Urinary bladder (tissue), 4 donors: ENCODE measurements around the gene SKAP1. TPM values are rescaled to one million over a fixed set of nuclear protein-coding genes. Genes with fewer than 3 reads are reported as not detected.
"Not testable (repeated sequence)": the region's sequence is repeated elsewhere in the genome, so short reads cannot be mapped to it uniquely, and the experiment has no call there.

Experiments
- DNase-seq: peaks from one replicate; pipeline ENCODE4 v3.0.0-alpha.2; 2015; ENCODE audit errors: extremely low spot score
- H3K27ac ChIP-seq: one replicate; pipeline ENCODE4 v1.5.1; 2013; ENCODE audit warnings: low read depth, mild to moderate bottlenecking, moderate library complexity
- H3K36me3 ChIP-seq: one replicate; pipeline ENCODE4 v1.6.1; 2013; ENCODE audit warnings: mild to moderate bottlenecking, moderate library complexity; ENCODE audit not compliant: insufficient read depth
- H3K4me1 ChIP-seq: one replicate; pipeline ENCODE4 v1.6.1; 2013; ENCODE audit warnings: mild to moderate bottlenecking, moderate library complexity; ENCODE audit not compliant: insufficient read depth
- H3K4me3 ChIP-seq: one replicate; pipeline ENCODE4 v1.5.1; 2013; ENCODE audit warnings: low read depth, low read length
- WGBS: extraction: QIAGEN DNeasy Blood & Tissue Kit; methylation state at CpG from one replicate; pipeline ENCODE4 v1.1.7; 2013; 5-methylcytosine and 5-hydroxymethylcytosine counted together
- polyA plus RNA-seq: library from polyadenylated mRNA; stranded (reverse); fragments of 200-250 nt; gene quantifications from one replicate; pipeline ENCODE4 v1.2.3, GENCODE V29; 2013
- total RNA-seq: library from RNA; depleted of rRNA; stranded (reverse); fragments of >200 nt; gene quantifications from one replicate; pipeline ENCODE4 v1.2.3, GENCODE V29; 2014
- donor health status: healthy with polysubstance abuse.
- donor health status: healthy.

Gene SKAP1
- total and polyA plus RNA-seq, 2 donors: 1.7 to 2.1 TPM

- WGBS: 74% methylated on average over 5 of the region's 5 CpGs
- H3K36me3 ChIP-seq: no peaks in the 10 kb centered on the region
- no peak for DNase-seq
- no peak overlapping the region for H3K27ac ChIP-seq
- no peaks in the 10 kb centered on the region for H3K4me1 ChIP-seq
- H3K4me3 ChIP-seq: no peak overlapping the region
These were observed 16.2 kb downstream of the SKAP1 start for GRCh38 chr17:48413613-48414405.

- Histone ChIP-seq H3K27ac (no peak overlapping the region), H3K4me1 (no peaks in the 10 kb centered on the region), H3K4me3 (no peak overlapping the region), H3K36me3 (no peaks in the 10 kb centered on the region)
- DNase-seq: no peak
- 70% methylated on average over 1 of the region's 1 CpG for WGBS
These were observed 17.2 kb downstream of the SKAP1 start for GRCh38 chr17:48412841-48413240.

- not testable (repeated sequence) for H3K27ac ChIP-seq, DNase-seq, H3K4me3 ChIP-seq, H3K36me3 ChIP-seq, H3K4me1 ChIP-seq
- 96% methylated on average over 7 of the region's 7 CpGs for WGBS
These were observed 19.2 kb downstream of the SKAP1 start for GRCh38 chr17:48410821-48411220.

GRCh38 chr17:48409607-48410006, 20.4 kb downstream of the SKAP1 start:
- 75% methylated on average over 5 of the region's 5 CpGs for WGBS
- no peak for DNase-seq

GRCh38 chr17:48406936-48407567, 23.0 kb downstream of the SKAP1 start:
- Histone ChIP-seq H3K4me3 (no peak overlapping the region), H3K4me1 (no peaks in the 10 kb centered on the region), H3K27ac (no peak overlapping the region), H3K36me3 (no peaks in the 10 kb centered on the region)
- WGBS: 34% methylated on average over 3 of the region's 3 CpGs
- no peak for DNase-seq

More at GRCh38 chr17:48409607-48410006, 20.4 kb downstream of the SKAP1 start:
- H3K4me3 ChIP-seq: no peak overlapping the region
- H3K27ac ChIP-seq: no peak overlapping the region
- H3K4me1 ChIP-seq: no peaks in the 10 kb centered on the region
- H3K36me3 ChIP-seq: no peaks in the 10 kb centered on the region

- no peak overlapping the region for H3K4me3 ChIP-seq
- H3K36me3 ChIP-seq: no peaks in the 10 kb centered on the region
- no peaks in the 10 kb centered on the region for H3K4me1 ChIP-seq
- DNase-seq: no peak
- 65% methylated on average over 3 of the region's 3 CpGs for WGBS
- H3K27ac ChIP-seq: no peak overlapping the region
These were observed 35.2 kb downstream of the SKAP1 start for GRCh38 chr17:48394821-48395220.

GRCh38 chr17:48393283-48393682, 36.7 kb downstream of the SKAP1 start:
- H3K36me3 ChIP-seq: no peaks in the 10 kb centered on the region
- DNase-seq: no peak
- no peak overlapping the region for H3K4me3 ChIP-seq
- no peaks in the 10 kb centered on the region for H3K4me1 ChIP-seq
- no peak overlapping the region for H3K27ac ChIP-seq

- Histone ChIP-seq H3K4me3 (no peak overlapping the region), H3K36me3 (no peaks in the 10 kb centered on the region), H3K4me1 (no peaks in the 10 kb centered on the region), H3K27ac (no peak overlapping the region)
- 29% methylated on average over 4 of the region's 4 CpGs for WGBS
- DNase-seq: no peak
These were observed 37.2 kb downstream of the SKAP1 start for GRCh38 chr17:48392857-48393256.

- H3K36me3 ChIP-seq: no peaks in the 10 kb centered on the region
- no peak for DNase-seq
- H3K4me3 ChIP-seq: no peak overlapping the region
- no peak overlapping the region for H3K27ac ChIP-seq
- no peaks in the 10 kb centered on the region for H3K4me1 ChIP-seq
- 37% methylated on average over 1 of the region's 1 CpG for WGBS
These were observed 38.6 kb downstream of the SKAP1 start for GRCh38 chr17:48391444-48391843.

- H3K4me1 ChIP-seq: no peaks in the 10 kb centered on the region
- no peaks in the 10 kb centered on the region for H3K36me3 ChIP-seq
- no peak overlapping the region for H3K4me3 ChIP-seq
- H3K27ac ChIP-seq: peak overlapping the region; percentile 16
- DNase-seq: no peak
These were observed 40.1 kb downstream of the SKAP1 start for GRCh38 chr17:48389903-48390302.

- H3K4me3 ChIP-seq: no peak overlapping the region
- no peaks in the 10 kb centered on the region for H3K36me3 ChIP-seq
- no peak for DNase-seq
- H3K4me1 ChIP-seq: no peaks in the 10 kb centered on the region
- H3K27ac ChIP-seq: no peak overlapping the region
- WGBS: 63% methylated on average over 5 of the region's 5 CpGs
These were observed 40.9 kb downstream of the SKAP1 start for GRCh38 chr17:48388955-48389743.

GRCh38 chr17:48386826-48387225, 43.2 kb downstream of the SKAP1 start:
- Histone ChIP-seq H3K4me1 (no peaks in the 10 kb centered on the region), H3K36me3 (no peaks in the 10 kb centered on the region), H3K27ac (no peak overlapping the region), H3K4me3 (no peak overlapping the region)
- WGBS: 89% methylated on average over 1 of the region's 1 CpG
- DNase-seq: no peak

GRCh38 chr17:48385319-48385718, 44.7 kb downstream of the SKAP1 start:
- H3K4me1 ChIP-seq: no peaks in the 10 kb centered on the region
- H3K27ac ChIP-seq: no peak overlapping the region
- WGBS: 84% methylated on average over 1 of the region's 1 CpG
- H3K4me3 ChIP-seq: no peak overlapping the region
- no peaks in the 10 kb centered on the region for H3K36me3 ChIP-seq
- no peak for DNase-seq

- 86% methylated on average over 3 of the region's 3 CpGs for WGBS
- Histone ChIP-seq H3K36me3 (no peaks in the 10 kb centered on the region), H3K27ac (no peak overlapping the region), H3K4me1 (no peaks in the 10 kb centered on the region), H3K4me3 (no peak overlapping the region)
- DNase-seq: no peak
These were observed 45.9 kb downstream of the SKAP1 start for GRCh38 chr17:48384164-48384563.
